GM18520 (cell line): ENCODE data around the gene TAOK3.
A peak's percentile ranks its signal among the peaks of the same experiment; 100 is the strongest.
"Not testable (repeated sequence)": the region's sequence is repeated elsewhere in the genome, so short reads cannot be mapped to it uniquely, and the experiment has no call there.

ENCODE experiments used
- ATAC-seq: cut with Tn5 transposase; IDR thresholded peaks from one replicate; pipeline ENCODE4 v1.9.1; 2021; ENCODE audit not compliant: unreplicated experiment

The TAOK3 gene

DNA sequence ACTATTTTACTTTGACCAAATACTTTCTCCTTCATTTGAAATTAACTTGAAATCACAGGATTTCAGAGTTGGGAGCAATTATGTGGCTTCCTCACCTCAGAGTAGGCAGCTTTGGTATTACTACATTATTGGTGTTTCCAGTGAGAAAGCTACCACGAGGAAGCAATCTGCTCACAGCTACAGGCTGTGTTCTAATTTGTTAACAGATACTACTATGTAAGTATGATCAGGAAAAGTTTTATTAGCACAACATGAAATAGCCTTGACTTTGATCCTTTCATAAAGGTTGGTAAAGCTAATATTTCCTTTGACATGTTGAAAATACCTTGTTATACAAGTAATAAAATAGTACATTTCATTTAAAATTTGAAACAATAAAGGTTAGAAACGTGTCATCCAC is 30.6 kb downstream of the TAOK3 start:
- ATAC-seq, result no peak

DNA sequence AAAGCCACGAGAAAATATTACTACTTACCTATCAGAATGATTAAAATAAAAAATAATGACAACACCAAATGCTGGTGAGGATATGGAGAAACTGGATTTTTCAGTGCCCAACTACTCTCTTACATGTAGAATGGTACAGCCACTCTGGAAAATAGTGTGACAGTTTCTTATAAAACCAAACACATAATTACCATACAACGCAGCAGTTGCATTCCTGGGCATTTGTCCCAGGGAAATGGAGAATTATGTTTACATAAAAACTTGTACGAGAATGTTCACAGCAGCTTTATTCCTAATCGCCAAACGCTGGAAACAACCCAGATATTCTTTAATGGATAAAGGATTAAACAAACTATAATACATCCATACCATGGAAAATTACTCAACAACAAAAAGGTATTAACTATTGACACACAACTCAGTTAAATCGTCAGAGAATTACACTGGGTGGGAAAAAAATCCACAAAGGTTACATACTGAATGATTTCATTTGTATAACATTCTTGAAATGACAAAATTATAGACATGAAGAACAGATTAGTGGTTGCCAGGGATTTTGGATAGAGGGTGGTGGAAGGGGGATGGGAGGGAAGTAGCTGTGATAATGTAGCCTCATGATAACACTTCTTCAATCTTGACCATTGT is 35.4 kb downstream of the TAOK3 start:
- ATAC-seq, result no peak

DNA sequence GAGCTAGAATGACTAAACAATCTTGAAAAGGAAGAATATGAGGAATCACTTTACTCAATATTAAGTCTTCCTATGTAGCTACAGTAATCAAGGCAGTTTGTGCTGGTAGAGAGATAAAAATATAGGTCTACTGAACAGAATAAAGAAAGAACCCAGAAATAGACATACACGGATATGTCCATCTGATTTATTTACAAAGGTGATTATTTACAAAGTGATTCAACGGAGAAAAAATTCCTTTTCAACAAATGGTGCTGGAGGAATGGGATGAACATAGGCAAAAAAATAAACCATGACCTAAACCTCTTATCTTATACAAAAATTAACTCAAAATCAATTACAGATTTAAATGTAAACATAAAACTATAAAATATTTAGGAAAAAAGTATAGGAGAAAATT is 36.6 kb downstream of the TAOK3 start:
- ATAC-seq, result no peak

DNA sequence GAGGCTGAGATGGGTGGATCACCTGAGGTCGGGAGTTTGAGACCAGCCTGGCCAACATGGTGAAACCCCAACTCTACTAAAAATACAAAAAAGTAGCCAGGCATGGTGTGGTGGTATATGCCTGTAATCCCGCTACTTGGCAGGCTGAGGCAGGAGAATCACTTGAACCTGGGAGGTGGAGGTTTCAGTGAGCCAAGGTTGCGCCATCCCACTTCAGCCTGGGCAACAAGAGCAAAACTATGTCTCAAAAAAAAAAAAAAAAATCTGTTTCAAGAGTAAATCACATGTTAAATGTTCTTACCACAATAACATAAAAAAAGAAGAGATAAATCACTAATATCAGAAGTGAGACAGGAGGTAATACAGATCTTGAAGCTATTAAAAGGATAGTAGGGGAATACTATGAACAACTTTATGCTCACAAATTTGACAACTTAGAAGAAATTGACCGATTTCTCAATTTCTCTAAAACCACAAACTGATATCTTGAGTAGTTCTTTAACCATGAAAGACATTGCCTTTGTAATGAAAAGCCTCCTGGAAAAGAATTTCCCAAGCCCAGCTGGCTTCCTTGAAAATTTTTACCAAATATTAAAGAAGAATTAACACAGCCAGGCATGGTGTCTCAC is 37.7 kb downstream of the TAOK3 start:
- no peak for ATAC-seq

DNA sequence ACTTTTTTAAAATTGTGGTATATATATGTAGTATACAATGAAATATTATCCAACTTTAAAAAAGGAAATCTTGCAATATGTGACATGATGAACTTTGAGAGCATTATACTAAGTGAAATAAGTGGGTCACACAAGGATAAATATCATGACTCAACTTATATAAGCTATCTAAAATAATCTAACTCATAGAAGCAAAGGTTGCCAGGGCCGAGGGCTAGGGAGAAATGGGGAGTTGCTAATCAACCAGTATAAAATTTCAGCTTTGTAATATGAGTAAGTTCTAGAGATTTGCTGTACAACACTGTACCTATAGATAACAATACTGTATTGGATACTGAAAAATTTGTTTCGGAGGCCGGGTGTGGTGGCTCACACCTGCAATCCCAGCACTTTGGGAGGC is 38.5 kb downstream of the TAOK3 start:
- no peak for ATAC-seq

DNA sequence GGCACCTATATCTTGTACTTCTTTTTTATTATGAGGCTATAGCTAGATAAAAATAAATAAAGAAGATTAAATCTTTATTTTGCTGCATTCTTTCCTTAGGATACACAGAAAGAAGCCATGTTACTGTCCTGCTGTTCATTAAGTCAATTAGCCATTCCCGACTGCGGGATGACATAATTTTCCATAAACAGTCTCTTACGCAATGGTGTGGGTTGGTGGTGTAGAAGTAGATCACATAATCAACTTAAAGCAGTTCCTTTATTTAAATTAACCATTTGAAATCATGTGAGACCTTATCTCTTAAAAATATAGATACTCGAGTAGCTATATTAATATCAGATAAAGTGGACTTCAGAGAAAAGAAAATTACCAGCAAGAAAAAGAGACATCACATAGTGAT is 40.2 kb downstream of the TAOK3 start:
- ATAC-seq, result no peak

DNA sequence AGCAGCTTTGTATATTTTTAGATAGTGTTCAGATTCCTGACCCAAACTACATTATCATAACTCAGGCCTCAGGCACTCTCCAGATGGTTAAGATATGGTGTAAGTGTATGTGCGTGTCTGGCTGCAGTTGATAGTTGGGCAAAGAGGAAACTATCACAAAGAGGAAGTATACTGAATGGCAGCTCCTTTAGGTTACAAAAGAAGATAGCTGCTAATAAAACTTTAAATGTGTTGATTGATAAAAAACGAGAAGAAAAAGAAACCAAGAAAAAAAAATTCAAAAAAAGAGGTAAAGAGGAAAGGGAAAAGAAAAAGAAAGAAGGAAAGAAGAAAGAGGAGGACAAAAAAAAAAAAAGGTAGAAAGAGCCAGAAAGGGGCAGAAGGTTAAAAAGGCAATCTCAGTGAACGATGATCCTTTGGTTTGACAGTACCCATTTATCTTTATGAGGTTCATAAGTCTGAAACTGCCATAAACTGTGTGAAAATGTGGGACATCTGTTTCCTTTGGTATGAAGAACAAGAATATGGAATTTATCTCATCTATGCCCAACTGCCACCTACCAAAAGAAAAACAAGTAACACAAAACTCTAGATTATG is 42.2 kb downstream of the TAOK3 start:
- ATAC-seq, result no peak

DNA sequence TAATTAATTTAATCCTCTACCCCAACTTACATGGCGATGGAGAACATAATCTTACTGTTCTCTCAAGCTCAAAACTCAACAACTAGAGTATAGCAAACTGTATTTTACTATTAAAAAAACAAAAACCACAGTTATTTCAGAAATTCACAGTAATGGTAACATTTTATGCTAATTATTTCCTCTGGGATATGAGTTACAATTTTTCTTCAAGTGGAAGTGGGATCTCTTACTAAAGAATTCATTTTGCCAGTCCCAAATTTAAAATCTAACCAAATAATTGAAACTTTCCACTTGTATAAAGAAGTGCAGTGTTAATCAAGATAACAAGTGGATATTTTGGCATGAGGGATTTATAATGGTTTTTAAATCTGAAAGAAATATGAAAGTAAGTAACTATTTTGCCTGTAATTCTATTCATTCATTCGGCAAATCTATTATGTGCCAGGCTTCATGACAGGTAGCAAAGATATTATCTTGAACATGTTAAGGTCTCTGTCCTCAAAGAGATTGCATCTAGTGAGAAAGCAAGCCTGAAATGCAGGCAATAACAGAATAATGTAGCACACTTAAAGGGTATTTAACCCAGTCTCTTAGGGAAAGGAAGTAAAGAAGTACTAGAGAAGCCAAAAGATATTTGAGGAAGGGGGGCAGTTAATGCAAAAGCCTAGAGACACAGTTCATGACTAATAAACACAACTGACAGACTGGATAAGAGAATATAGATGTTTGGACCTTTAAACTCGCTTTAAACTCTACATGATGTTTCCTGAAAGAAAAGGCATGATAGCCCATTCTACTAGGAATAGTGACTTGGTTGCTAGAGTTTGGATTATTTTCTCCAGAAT is 44.0 kb downstream of the TAOK3 start:
- no peak for ATAC-seq

DNA sequence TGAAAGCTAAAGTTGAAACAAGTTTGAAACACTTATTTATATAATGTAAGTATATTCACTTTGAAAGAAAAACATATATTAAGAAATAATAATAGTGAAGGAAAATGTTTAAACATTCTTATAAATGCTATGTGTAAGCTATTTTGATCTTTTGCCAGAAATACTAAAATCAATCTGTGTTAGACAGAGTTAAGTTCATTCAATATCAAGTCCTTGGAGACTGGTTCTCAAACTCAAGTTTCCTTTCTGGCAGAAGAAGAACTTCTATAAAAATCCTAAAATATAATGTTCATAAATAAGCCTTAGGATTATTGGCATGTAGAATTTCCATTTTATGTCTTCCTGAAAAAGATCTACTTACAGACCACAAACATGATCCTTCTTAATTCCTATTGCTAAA is 45.3 kb downstream of the TAOK3 start:
- no peak for ATAC-seq

DNA sequence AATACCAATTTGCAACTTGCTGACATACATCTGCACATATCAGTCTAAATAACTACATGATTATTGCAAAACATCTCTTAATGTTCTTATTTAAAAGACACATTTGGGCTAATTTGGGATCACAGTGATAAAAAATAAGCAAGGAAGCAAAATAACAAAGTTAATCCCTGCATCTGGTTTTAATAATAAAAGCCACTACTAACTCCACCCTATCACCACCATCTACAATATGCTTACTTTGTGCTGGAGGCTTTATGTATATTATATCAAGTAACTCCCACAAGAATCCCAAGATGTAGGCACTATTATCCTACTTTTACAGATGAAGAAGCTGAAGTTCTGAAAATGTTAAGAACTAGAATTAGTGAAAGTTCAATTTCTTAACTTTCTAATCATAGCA is 45.7 kb downstream of the TAOK3 start:
- ATAC-seq, result no peak

DNA sequence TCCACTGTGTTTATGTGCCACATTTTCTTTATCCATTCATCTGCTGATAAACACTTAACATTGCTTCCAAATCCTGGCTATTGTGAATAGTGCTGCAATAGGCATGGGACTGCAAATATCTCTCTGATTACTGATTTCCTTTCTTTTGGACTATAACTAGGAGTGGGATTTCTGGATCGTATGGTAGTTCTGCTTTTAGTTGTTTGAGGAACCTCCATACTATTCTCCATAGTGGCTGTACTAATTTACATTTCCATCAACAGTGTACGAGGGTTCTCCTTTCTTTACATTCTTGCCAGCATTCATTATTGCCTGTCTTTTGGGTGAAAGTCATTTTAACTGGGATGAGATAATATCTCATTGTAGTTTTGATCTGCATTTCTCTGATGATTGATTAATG is 47.6 kb downstream of the TAOK3 start:
- ATAC-seq, result no peak

DNA sequence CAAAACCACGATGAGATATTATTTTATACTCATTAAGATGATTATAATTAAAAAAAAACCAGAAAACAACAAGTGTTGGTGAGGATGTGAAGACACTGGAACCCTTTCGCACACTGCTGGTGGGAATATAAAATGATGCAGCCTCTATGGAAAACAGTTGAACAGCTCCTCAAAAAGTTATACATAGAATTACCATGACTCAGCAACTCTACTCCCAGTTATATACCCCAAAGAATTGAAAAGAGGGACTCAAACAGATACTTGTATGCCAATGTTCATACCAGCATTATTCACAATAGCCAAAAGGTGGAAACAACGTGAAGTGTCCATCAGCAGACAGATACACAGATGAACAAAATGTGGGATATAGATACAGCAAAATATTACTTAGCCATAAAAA is 53.1 kb downstream of the TAOK3 start:
- ATAC-seq, result no peak

DNA sequence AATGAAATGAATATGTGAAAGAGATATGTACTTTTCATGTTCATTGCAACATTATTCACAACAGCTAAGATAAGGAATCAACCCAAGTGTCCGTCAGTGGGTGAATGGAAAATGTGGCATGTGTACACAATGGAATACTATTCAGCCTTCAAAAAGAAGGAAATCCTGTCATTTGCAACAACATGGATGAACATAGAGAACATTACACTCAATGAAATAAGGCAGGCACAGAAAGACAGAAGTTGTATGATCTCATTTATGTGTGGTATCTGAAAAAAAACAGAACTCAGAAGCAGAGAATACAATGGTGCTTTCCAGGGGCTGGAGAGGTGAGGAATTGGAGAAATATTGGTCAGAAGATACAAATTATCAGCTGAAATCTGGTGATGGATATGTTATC is 54.0 kb downstream of the TAOK3 start:
- no peak for ATAC-seq

DNA sequence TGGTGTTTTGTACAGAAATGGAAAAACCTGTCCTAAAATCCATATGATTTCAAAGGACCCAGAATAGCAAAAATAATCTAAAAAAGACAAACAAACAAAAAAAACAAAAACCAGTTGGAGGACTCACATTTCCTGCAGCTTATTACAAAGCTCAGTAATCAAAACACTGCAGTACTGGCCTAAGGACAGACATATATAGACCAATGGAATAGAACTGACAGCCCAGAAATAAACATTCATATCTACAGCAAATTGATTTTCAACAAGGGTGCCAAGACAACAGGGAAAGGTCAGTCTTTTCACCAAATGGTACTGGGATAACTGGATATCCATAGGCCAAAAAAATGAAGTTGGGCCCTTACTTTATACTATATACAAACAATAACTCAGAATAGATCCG is 55.0 kb downstream of the TAOK3 start:
- no peak for ATAC-seq

DNA sequence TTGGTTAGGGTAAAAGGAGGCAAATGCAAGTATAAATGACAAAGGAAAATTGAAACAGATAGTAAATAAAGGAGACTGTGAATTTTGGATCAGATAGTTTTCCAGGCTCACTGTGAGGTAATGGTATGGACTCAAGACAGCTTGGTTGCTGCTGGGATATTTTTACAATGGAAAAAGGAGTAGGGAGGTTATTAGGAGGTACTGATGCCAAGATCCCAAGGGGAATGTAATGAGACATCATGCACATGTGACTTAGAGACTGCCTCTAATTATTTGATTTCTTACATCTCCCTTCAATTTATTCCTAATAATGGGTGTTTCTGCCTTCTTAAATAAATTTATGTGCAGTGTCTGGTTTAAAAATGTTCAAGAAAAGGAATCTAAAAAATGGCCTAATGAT is 56.9 kb downstream of the TAOK3 start:
- ATAC-seq, result no peak

DNA sequence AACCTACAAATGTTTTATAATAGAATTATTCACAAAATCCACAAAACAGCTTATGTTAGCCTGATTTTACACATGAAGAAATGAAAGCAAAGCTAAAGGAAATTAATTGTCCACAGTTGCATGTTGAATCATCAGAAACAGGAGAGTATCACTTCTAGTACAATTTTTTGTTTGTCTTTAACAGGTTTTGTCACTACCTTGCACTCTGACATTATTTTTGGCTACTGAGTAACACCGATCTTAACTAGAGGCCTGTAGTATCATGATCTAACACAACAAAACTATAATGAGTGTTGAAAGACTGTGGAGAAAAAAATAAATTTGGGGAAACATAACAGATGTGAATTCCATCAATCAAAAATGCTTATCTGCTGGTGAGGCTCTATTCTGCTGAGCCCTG is 60.1 kb downstream of the TAOK3 start:
- ATAC-seq, result peak; percentile 70

DNA sequence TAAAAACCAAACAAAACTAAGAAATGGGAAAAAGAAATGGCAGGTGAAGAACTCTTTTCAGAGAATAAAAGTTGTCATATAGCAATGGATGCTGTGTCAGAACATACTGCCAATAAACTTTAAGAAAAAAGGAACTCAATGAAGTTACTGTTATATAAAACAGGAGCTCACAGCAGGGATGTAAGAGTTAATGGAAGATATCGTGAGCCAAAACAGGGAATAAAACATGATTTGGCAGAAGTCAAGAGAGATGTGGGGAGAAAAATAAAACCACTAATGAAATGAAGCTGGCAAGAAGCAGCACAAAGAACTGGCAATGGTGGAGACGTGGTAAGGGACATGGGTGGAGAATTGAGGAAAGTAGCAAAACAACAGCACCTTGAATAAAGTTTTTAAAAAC is 61.0 kb downstream of the TAOK3 start:
- no peak for ATAC-seq

DNA sequence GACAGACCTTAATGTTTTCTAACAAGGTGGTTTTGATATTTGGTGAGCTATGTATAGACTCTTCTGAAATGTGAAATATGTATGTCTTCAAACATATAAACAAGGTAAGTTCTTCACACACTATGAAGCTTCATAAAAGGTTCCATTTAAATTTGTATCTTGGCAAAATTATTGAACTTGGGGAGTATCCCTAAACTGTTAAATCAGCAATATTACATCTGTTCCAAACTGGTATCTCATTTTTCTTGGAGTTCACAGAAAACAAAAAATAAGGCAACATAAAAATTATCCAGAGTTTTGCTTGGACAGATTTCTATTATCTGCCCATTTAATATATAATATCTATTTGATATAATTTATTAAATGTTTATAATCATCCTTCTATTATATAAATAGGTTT is 62.4 kb downstream of the TAOK3 start:
- no peak for ATAC-seq

DNA sequence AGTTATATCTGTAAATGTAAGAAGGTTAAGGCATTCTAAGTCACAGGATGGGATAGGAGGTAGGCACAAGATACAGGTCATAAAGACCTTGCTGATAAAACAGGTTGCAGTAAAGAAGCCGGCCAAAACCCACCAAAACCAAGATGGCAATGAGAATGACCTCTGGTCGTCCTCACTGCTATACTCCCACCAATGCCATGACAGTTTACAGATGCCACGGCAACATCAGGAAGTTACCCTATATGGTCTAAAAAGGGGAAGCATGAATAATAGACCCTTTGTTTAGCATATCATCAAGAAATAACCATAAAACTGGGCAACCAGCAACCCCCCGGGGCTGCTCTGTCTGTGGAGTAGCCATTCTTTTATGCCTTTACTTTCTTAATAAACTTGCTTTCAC is 64.7 kb downstream of the TAOK3 start:
- not testable (repeated sequence) for ATAC-seq

DNA sequence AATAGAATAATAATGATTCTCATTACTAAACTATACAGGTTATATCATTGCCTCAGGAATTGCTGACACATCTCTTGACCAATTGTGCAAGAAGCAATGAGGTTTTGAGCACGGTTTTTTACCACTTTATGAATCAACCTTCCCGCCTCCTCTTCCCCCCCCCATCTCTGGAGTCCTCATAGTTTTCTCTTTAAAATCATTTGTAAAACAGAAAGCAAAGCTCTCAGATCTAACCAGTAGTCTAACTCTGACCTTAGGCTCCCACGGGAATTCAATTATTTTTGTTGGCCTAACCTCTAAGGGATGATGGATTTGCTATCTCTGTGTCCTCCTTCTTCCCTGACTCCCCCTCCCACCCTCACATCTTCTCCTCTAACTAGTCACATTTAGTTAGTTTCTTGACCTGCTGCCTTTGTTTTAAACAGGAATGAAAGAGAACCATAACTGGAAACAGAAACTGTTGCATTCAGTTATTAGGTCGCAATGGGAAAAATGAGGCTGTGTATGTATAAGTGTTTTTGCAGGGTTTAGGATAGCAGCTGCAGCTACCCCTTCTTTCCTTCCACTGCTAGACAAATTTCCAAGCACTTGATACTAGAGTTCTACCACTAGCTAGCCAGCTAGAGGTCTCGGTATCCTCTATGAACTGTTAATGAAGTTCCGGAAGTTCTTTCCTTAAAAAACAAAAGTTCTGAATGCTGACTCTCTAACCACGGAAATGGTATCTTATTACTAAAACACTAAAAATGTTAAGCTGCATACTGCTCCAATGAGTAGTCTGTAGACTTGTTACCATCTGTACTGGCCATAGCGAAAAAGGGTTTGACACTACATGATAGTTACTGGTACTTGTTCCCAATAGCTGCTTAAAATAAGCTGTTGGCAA is 65.4 kb downstream of the TAOK3 start:
- ATAC-seq, result no peak

DNA sequence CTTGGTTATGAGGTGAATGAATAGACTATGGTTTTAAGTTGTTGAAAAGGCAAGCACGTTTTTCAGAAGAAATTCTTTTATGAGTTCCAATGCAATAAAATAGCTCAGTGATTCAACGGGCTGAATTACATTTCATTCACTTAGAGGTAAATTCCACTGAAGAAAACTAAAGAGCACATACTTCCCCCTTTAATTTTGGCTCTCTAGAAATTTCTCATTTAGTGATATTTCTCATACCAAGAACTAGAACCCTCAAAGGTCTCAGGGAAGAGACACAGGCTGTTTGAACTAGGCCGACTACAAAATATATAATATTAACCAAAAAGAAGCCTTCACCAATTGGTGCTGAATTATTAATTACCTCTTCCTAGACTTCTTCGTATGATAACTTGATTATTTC is 68.6 kb downstream of the TAOK3 start:
- ATAC-seq, result no peak
